GM12878 (cell line): ENCODE results near the gene TECTB. TPM values are rescaled to one million over a fixed set of nuclear protein-coding genes. Genes with fewer than 3 reads are reported as not detected.

ENCODE experiments used
- ATAC-seq: fragments of 200-7000 bp; cut with Tn5 transposase; 3 replicates; pipeline ENCODE4 v1.9.1; 2020; ENCODE audit warnings: mild to moderate bottlenecking, moderate library complexity
- BruUV-seq: library from RNA; stranded (reverse); fragments of 400-500 nt; replicated peaks from 2 replicates; lab custom pipeline; 2021; lab: Mats Ljungman, UMichigan
- CTCF ChIA-PET: fragments of 300-600 bp; sonication (Branson Sonifier 250); formaldehyde crosslinking; extraction: SDS; loops from one replicate; lab custom pipeline; 2021; ENCODE audit warnings: inconsistent platforms; lab: Yijun Ruan, JAX
- POLR2A ChIA-PET: fragments of 350-600 bp; formaldehyde crosslinking; extraction: SDS; loops from one replicate; lab custom pipeline; 2021; ENCODE audit warnings: inconsistent platforms; lab: Charles Lee
- RAD21 ChIA-PET: fragments of 300-600 bp; sonication (Branson Sonifier 250); formaldehyde crosslinking; loops from one replicate; lab custom pipeline; 2023; ENCODE audit warnings: antibody characterized with exemption; ENCODE audit not compliant: unreplicated experiment; lab: Charles Lee
- SMC1A ChIA-PET: fragments of 300-600 bp; sonication (Branson Sonifier 250); formaldehyde crosslinking; loops from one replicate; lab custom pipeline; 2023; ENCODE audit not compliant: unreplicated experiment, uncharacterized antibody; lab: Charles Lee
- DNase-seq: peaks from one replicate; pipeline ENCODE4 v3.0.0-alpha.2; 2011; ENCODE audit warnings: low read depth, low spot score
- FAIRE-seq: peaks from 3 replicates; lab custom pipeline; 2011; peaks lifted over from hg19 to GRCh38; lab: Jason Lieb, UNC
- H2AFZ ChIP-seq: 2 replicates; pipeline ENCODE4 v1.6.0; 2011; ENCODE audit warnings: low read depth, low read length, control low read depth; ENCODE audit not compliant: control insufficient read depth
- H3K27ac ChIP-seq: 2 replicates; pipeline ENCODE4 v1.5.1; 2011; ENCODE audit warnings: control low read depth; ENCODE audit not compliant: control insufficient read depth, insufficient read depth
- H3K27me3 ChIP-seq, 2 experiments: replicated peaks in 1 of 2; 2 replicates each; pipeline versions ENCODE4 v1.6.0 to v1.6.1; 2011; ENCODE audit warnings: low read length in 1 of 2; ENCODE audit not compliant: control insufficient read depth in 2 of 2, insufficient read depth in 2 of 2
- H3K36me3 ChIP-seq, 2 experiments: 2 replicates each; pipeline ENCODE4 v1.5.1; 2011; ENCODE audit warnings: low read length in 1 of 2; ENCODE audit not compliant: control insufficient read depth in 2 of 2, insufficient read depth in 2 of 2
- H3K4me1 ChIP-seq: 2 replicates; pipeline ENCODE4 v1.6.1; 2011; ENCODE audit warnings: mild to moderate bottlenecking, low read length, moderate library complexity, mixed read lengths; ENCODE audit not compliant: control insufficient read depth, insufficient read depth
- H3K4me2 ChIP-seq: 2 replicates; pipeline ENCODE4 v1.6.0; 2011; ENCODE audit warnings: control low read depth; ENCODE audit not compliant: control insufficient read depth, insufficient read depth
- H3K4me3 ChIP-seq: fragments of 200-600 bp; sonication (generic); 2 replicates; pipeline ENCODE4 v1.5.1; 2016
- H3K79me2 ChIP-seq: 2 replicates; pipeline ENCODE4 v1.6.0; 2011; ENCODE audit warnings: low read length; ENCODE audit not compliant: control insufficient read depth, insufficient read depth
- H3K9ac ChIP-seq: 2 replicates; pipeline ENCODE4 v1.8.0; 2011; ENCODE audit warnings: low read length, control low read depth, mixed read lengths; ENCODE audit not compliant: control insufficient read depth, insufficient read depth
- H3K9me3 ChIP-seq: replicated peaks from 3 replicates; pipeline ENCODE4 v1.5.1; 2011; ENCODE audit warnings: mild to moderate bottlenecking, low read length; ENCODE audit not compliant: control insufficient read depth, insufficient read depth
- H4K20me1 ChIP-seq: 2 replicates; pipeline ENCODE4 v1.6.0; 2011; ENCODE audit not compliant: control insufficient read depth, insufficient read depth
- BCL11A ChIP-seq: IDR thresholded peaks from 2 replicates; pipeline ENCODE4 v1.6.1; 2011; ENCODE audit warnings: low read depth, low read length
- CBX3 ChIP-seq: fragments of 200-600 bp; sonication (generic); IDR thresholded peaks from 2 replicates; pipeline ENCODE4 v1.6.1; 2016; ENCODE audit warnings: low read depth, borderline replicate concordance
- EED ChIP-seq: sonication (generic); IDR thresholded peaks from 2 replicates; pipeline ENCODE4 v1.6.1; 2016; ENCODE audit warnings: antibody characterized with exemption, low read depth
- FOXM1 ChIP-seq: IDR thresholded peaks from 2 replicates; pipeline ENCODE4 v1.6.1; 2012; ENCODE audit warnings: low read depth, mild to moderate bottlenecking, inconsistent platforms, low read length, moderate library complexity
- JUNB ChIP-seq: IDR thresholded peaks from 2 replicates; pipeline ENCODE4 v1.6.1; 2016; ENCODE audit warnings: antibody characterized with exemption, mild to moderate bottlenecking
- NFXL1 ChIP-seq: fragments of 450-650 bp; IDR thresholded peaks from 2 replicates; pipeline ENCODE4 v1.6.1; 2017; ENCODE audit warnings: antibody characterized with exemption, mild to moderate bottlenecking, borderline replicate concordance
- NFYA ChIP-seq: IDR thresholded peaks from 2 replicates; pipeline ENCODE4 v1.6.1; 2011; ENCODE audit warnings: low read depth, mild to moderate bottlenecking, low read length, improper control_type of control experiment, borderline replicate concordance
- NR2C2 ChIP-seq: IDR thresholded peaks from 2 replicates; pipeline ENCODE4 v1.6.1; 2011; ENCODE audit warnings: borderline replicate concordance, low read depth; ENCODE audit not compliant: control insufficient read depth, insufficient read length
- PBX3 ChIP-seq: IDR thresholded peaks from 2 replicates; pipeline ENCODE4 v1.6.1; 2011; ENCODE audit warnings: mild to moderate bottlenecking, low read depth, low read length, moderate library complexity; ENCODE audit not compliant: insufficient replicate concordance
- POLR2AphosphoS2 ChIP-seq: IDR thresholded peaks from 2 replicates; pipeline ENCODE4 v1.6.1; 2011; ENCODE audit warnings: low read depth, mild to moderate bottlenecking, low read length, improper control_type of control experiment, moderate library complexity
- RCOR1 ChIP-seq: conservative IDR thresholded peaks from 2 replicates; pipeline ENCODE4 v1.6.1; 2012; ENCODE audit warnings: low read depth, low read length, improper control_type of control experiment
- SMAD5 ChIP-seq: IDR thresholded peaks from 2 replicates; pipeline ENCODE4 v1.6.1; 2016; ENCODE audit warnings: antibody characterized with exemption, low read depth
- SREBF1 ChIP-seq: IDR thresholded peaks from 2 replicates; pipeline ENCODE4 v1.6.1; 2012; ENCODE audit warnings: mild to moderate bottlenecking, low read length
- WGBS: methylation state at CpG from one replicate; pipeline ENCODE4 v1.1.6; 2016; ENCODE audit warnings: low lambda C conversion rate; ENCODE audit not compliant: insufficient replicate concordance, insufficient coverage; ENCODE audit errors: missing lambda C conversion rate; 5-methylcytosine and 5-hydroxymethylcytosine counted together
- in situ Hi-C: fragments of 300-500 bp; cut with MboI; formaldehyde crosslinking; loops from 9 replicates; pipeline ENCODE4 v1.14.3; 2018; ENCODE audit warnings: mixed read lengths
- intact Hi-C: fragments of 100-400 bp; cut with micrococcal nuclease; formaldehyde crosslinking; loops from one replicate; pipeline ENCODE4 v1.14.2; 2022; ENCODE audit not compliant: unreplicated experiment
- polyA plus RNA-seq, 11 experiments: library from polyadenylated mRNA; depleted of rRNA in 4 of 11; unstranded in 6 of 11; stranded (reverse) in 5 of 11; fragments of >200 nt; fragmentation: Nextera tagmentation in 4 of 11; fragmentation: Illumina TruSeq in 1 of 11; extraction: Ambion mirVana in 4 of 11; extraction: Trizol in 1 of 11; gene quantifications; 1 replicate in 1 of 11; 2 replicates in 10 of 11; pipeline versions ENCODE4 v1.2.1 to v1.2.3, GENCODE V29; 2011 to 2016; ENCODE audit warnings: inconsistent platforms in 2 of 11, missing spikeins in 2 of 11, low read depth in 1 of 11
- total RNA-seq, 4 experiments: library from RNA; depleted of rRNA in 3 of 4; stranded (reverse); fragments of >200 nt in 3 of 4; fragmentation: Illumina TruSeq in 1 of 4; extraction: Trizol in 1 of 4; gene quantifications; 2 replicates each; pipeline versions ENCODE4 v1.2.1 to v1.2.3, GENCODE V29; 2013 to 2021
- TF ChIP-seq, protein P1 (sequence below): fragments of 150-350 bp; IDR thresholded peaks from 2 replicates; pipeline ENCODE4 v1.6.1; 2014; ENCODE audit warnings: mild to moderate bottlenecking, low read depth, low read length
- TF ChIP-seq, protein P2 (sequence below): fragments of 450-650 bp; IDR thresholded peaks from 2 replicates; pipeline ENCODE4 v1.6.1; 2016; ENCODE audit warnings: mild to moderate bottlenecking
- TF ChIP-seq, protein P3 (sequence below): fragments of 450-650 bp; conservative IDR thresholded peaks from 2 replicates; pipeline ENCODE4 v1.6.1; 2017; ENCODE audit warnings: mild to moderate bottlenecking, moderate library complexity

Gene TECTB
- total and polyA plus RNA-seq, 10 of the 15 experiments (the other 5 are each of a cell fraction or from before 2014, with no cell fraction given), result not detected

GRCh38 chr10:112346774-112347173 is 63.6 kb downstream of the TECTB start (continued):
- no peak for TF ChIP-seq PBX3
- TF ChIP-seq, protein P1, sequence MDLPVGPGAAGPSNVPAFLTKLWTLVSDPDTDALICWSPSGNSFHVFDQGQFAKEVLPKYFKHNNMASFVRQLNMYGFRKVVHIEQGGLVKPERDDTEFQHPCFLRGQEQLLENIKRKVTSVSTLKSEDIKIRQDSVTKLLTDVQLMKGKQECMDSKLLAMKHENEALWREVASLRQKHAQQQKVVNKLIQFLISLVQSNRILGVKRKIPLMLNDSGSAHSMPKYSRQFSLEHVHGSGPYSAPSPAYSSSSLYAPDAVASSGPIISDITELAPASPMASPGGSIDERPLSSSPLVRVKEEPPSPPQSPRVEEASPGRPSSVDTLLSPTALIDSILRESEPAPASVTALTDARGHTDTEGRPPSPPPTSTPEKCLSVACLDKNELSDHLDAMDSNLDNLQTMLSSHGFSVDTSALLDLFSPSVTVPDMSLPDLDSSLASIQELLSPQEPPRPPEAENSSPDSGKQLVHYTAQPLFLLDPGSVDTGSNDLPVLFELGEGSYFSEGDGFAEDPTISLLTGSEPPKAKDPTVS, result no peak
- TF ChIP-seq CBX3, result no peak
- no peak for TF ChIP-seq NR2C2
- TF ChIP-seq NFXL1, result no peak

DNA sequence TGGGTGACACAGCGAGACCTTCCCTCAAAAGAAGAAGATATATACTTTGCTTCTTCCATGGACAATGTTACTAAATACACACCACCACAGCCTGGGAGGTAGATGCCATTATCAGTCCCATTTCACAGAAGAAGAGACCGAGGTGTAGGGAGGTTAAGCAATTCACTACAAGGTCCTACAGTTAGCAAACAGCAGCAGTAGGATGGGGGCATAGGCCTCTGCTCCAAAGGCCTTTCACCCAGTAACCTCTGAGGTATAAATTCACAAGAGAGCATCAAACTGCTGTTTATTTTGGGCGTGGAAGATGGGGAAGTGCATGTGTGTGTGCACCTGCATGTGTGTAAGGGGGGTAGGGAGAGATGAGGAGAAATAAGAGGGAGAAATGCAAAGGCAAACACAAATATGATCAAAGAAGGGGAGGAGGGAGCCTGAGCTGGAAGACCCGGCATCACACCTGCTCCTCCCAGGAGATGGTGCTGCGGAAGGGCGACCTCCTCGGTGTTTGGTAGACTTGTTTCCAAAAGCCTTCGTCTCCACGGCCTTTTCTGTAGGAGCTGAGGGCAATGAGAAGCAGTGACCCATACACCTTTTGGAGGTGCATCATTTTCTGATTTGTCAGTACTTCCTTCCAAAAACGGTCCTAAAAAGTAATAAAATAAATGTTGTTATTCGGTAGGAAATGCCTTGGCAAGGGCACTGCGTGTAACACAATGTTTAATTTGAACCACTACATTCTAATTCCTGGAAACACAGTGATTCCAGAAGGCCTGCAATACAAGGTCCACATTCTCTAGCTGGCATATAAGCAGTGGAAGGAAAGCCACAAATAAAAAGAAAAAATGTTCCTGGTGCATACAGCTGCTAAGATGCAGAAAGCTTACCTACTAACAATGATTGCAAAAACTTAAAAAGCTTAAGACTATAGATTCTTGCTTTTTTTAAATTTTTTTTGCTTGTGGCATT is 64.8 kb downstream of the TECTB start:
- Histone ChIP-seq H3K9ac (no peak overlapping the region), H3K27ac (no peak overlapping the region), H2AFZ (no peak overlapping the region), H3K4me3 (no peak overlapping the region), H3K27me3 (no peaks in the 10 kb centered on the region), H3K36me3 (no peaks in the 10 kb centered on the region), H3K4me2 (no peak overlapping the region), H3K9me3 (no peaks in the 10 kb centered on the region), H4K20me1 (no peaks in the 10 kb centered on the region), H3K79me2 (no peaks in the 10 kb centered on the region), H3K4me1 (no peaks in the 10 kb centered on the region)
- FAIRE-seq (no peak), ATAC-seq (no peak), DNase-seq (no peak)
- CTCF ChIA-PET, result interaction anchor here (0.6 to 1.5 kb wide), 3 partner anchors 10 to 87 kb away, joined by 3 to 4 read pairs (median 3); no protein-coding TSS in a partner anchor
- in situ Hi-C loops, result no loop called here
- intact Hi-C loops, result no loop called here
- 41% methylated on average over 12 of the region's 12 CpGs for WGBS
- POLR2A ChIA-PET, result no interaction called here
- no TSS peak for BruUV-seq
- RAD21 ChIA-PET, result no interaction called here
- SMC1A ChIA-PET, result interaction anchor here (1.6 to 1.7 kb wide), 2 partner anchors 9 to 19 kb away, joined by 4 read pairs; no protein-coding TSS in a partner anchor
- TF ChIP-seq, protein P2, sequence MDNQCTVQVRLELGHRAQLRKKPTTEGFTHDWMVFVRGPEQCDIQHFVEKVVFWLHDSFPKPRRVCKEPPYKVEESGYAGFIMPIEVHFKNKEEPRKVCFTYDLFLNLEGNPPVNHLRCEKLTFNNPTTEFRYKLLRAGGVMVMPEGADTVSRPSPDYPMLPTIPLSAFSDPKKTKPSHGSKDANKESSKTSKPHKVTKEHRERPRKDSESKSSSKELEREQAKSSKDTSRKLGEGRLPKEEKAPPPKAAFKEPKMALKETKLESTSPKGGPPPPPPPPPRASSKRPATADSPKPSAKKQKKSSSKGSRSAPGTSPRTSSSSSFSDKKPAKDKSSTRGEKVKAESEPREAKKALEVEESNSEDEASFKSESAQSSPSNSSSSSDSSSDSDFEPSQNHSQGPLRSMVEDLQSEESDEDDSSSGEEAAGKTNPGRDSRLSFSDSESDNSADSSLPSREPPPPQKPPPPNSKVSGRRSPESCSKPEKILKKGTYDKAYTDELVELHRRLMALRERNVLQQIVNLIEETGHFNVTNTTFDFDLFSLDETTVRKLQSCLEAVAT, result no peak
- TF ChIP-seq RCOR1 (no peak), FOXM1 (no peak), SMAD5 (no peak), POLR2AphosphoS2 (no peak), BCL11A (no peak), JUNB (no peak), EED (no peak), NFYA (no peak), SREBF1 (no peak)
- TF ChIP-seq, protein P3, sequence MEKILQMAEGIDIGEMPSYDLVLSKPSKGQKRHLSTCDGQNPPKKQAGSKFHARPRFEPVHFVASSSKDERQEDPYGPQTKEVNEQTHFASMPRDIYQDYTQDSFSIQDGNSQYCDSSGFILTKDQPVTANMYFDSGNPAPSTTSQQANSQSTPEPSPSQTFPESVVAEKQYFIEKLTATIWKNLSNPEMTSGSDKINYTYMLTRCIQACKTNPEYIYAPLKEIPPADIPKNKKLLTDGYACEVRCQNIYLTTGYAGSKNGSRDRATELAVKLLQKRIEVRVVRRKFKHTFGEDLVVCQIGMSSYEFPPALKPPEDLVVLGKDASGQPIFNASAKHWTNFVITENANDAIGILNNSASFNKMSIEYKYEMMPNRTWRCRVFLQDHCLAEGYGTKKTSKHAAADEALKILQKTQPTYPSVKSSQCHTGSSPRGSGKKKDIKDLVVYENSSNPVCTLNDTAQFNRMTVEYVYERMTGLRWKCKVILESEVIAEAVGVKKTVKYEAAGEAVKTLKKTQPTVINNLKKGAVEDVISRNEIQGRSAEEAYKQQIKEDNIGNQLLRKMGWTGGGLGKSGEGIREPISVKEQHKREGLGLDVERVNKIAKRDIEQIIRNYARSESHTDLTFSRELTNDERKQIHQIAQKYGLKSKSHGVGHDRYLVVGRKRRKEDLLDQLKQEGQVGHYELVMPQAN, result no peak
